Measurements from ENCODE around the gene SNAPIN.

- TF ChIP-seq CTCF (IDR thresholded peaks at IDR 0.05) (peak in 1 of 4 experiments; percentile 16), EP300 (IDR thresholded peaks at IDR 0.05) (peak in 1 of 4 donors; percentile 39)
These were observed at the start of gene SNAPIN for GRCh38 chr1:153658400-153659174.

Measured in sigmoid colon (tissue), 4 donors.